Natural killer cell (primary cell): ENCODE measurements around the gene EIF2B4. TPM values are rescaled to one million over a fixed set of nuclear protein-coding genes. Genes with fewer than 3 reads are reported as not detected.
"Not testable (repeated sequence)": the region's sequence is repeated elsewhere in the genome, so short reads cannot be mapped to it uniquely, and the experiment has no call there.

ENCODE experiments used
- ATAC-seq, 3 donors: fragments of 150-1000 bp in 2 of 3; fragments of 200-7000 bp in 1 of 3; cut with Tn5 transposase; 1 replicate in 1 of 3; 2 replicates in 2 of 3; pipeline ENCODE4 v1.10.0; 2021; ENCODE audit warnings: mild to moderate bottlenecking in 2 of 3, moderate library complexity in 2 of 3
- DNase-seq, 2 donors: peaks; one replicate each; pipeline versions ENCODE4 v3.0.0 to v3.0.0-alpha.2; 2013 to 2021; ENCODE audit warnings: mixed read lengths in 1 of 2
- H3K27ac ChIP-seq: one replicate; pipeline ENCODE4 v1.5.1; 2013; ENCODE audit warnings: mild to moderate bottlenecking, low read length
- H3K27me3 ChIP-seq: one replicate; pipeline ENCODE4 v1.6.1; 2013; ENCODE audit warnings: low read length; ENCODE audit not compliant: control insufficient read depth, insufficient read depth
- H3K36me3 ChIP-seq: one replicate; pipeline ENCODE4 v1.6.1; 2013; ENCODE audit warnings: low read length; ENCODE audit not compliant: control insufficient read depth, insufficient read depth
- H3K4me1 ChIP-seq: one replicate; pipeline ENCODE4 v1.6.1; 2013; ENCODE audit warnings: low read length; ENCODE audit not compliant: control insufficient read depth, insufficient read depth
- H3K4me3 ChIP-seq: one replicate; pipeline ENCODE4 v1.5.1; 2013; ENCODE audit warnings: low read length
- H3K9me3 ChIP-seq: one replicate; pipeline ENCODE4 v1.6.1; 2013; ENCODE audit warnings: low read length; ENCODE audit not compliant: control insufficient read depth, insufficient read depth
- H3K27ac Mint-ChIP-seq, 2 donors: one replicate each; pipeline ENCODE4 v1.8.0; 2022; ENCODE audit warnings: mild to moderate bottlenecking in 2 of 2, mixed read lengths in 2 of 2, moderate library complexity in 1 of 2
- H3K27me3 Mint-ChIP-seq, 2 donors: one replicate each; pipeline ENCODE4 v1.8.0; 2022; ENCODE audit warnings: low read depth in 2 of 2, mixed read lengths in 2 of 2
- H3K36me3 Mint-ChIP-seq: one replicate; pipeline ENCODE4 v1.8.0; 2022; ENCODE audit warnings: mixed read lengths
- H3K4me1 Mint-ChIP-seq, 2 donors: one replicate each; pipeline ENCODE4 v1.8.0; 2022; ENCODE audit warnings: mixed read lengths in 2 of 2
- H3K4me3 Mint-ChIP-seq: one replicate; pipeline ENCODE4 v1.8.0; 2022; ENCODE audit warnings: mild to moderate bottlenecking, moderate library complexity, mixed read lengths
- H3K9me3 Mint-ChIP-seq, 2 donors: one replicate each; pipeline ENCODE4 v1.8.0; 2022; ENCODE audit warnings: mixed read lengths in 2 of 2
- WGBS: methylation state at CpG from one replicate; pipeline ENCODE4 v1.1.7; 2013; ENCODE audit warnings: missing lambda C conversion rate; ENCODE audit not compliant: insufficient coverage; 5-methylcytosine and 5-hydroxymethylcytosine counted together
- intact Hi-C: fragments of 100-400 bp; cut with micrococcal nuclease; formaldehyde crosslinking; loops from one replicate; pipeline ENCODE4 v1.14.2; 2022
- total RNA-seq, 4 donors: library from RNA; stranded (reverse); fragments of 120-200 nt in 1 of 4; gene quantifications; one replicate each; pipeline versions ENCODE4 v1.2.3 to v1.2.4, GENCODE V29; 2013 to 2022
- TF ChIP-seq, protein P1 (sequence below): fragments of 200-600 bp; IDR thresholded peaks from one replicate; pipeline ENCODE4 v1.8.0; 2022; ENCODE audit warnings: antibody characterized with exemption

EIF2B4 gene
- total RNA-seq, 3 donors from 2014 or later (not counting 1 experiment from before 2014, with no cell fraction given), result 35.0 to 44.5 (median 40.8) TPM

DNA sequence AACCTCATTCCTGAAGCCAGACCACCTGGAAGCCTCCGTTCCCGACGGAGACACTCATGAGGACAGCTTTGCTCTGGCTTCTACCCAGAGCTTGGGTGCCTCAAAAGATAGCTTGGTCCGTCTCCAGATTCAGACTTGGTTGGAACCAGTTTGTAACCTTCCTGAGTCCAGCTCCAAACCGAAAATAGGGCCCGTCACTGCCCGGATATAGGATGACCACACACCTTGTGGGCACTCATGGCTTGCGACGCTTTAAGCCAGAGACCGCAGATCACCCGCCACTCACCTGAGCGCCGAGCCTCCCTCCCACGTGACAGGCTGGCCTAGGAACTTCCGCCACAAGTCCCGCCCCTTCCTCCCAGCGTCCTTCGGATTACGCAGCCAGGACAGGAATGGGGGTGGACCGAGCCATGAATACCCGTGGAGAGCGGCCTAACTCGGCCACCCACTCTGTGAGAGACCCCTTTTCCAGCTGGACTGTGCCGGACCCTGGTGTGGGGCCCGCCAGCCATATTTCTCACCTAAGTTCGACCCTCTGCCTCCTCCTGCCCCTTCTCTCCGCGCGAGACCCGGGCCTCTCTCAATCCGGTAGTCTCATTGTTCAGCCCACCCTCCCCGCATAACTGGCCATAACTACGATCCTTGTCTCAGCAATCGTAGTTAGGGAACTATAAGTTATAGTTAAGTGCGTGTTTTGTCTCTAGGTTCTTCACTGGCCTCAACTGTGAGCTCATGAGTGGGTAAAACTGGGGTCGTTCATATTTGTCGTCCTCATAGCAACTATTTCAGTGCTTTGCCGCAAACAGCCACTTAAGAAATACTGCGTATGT, 47.2 kb downstream of the EIF2B4 start, which contains the start of gene MPV17:
MPV17 (minus strand) TSS at position 332 of the 830 bp plus-strand sequence. CDS start 580 bp downstream, outside the sequence.
- H3K4me3 ChIP-seq, result peak within 1 kb of the TSS; percentile 79
- TF ChIP-seq, protein P1, sequence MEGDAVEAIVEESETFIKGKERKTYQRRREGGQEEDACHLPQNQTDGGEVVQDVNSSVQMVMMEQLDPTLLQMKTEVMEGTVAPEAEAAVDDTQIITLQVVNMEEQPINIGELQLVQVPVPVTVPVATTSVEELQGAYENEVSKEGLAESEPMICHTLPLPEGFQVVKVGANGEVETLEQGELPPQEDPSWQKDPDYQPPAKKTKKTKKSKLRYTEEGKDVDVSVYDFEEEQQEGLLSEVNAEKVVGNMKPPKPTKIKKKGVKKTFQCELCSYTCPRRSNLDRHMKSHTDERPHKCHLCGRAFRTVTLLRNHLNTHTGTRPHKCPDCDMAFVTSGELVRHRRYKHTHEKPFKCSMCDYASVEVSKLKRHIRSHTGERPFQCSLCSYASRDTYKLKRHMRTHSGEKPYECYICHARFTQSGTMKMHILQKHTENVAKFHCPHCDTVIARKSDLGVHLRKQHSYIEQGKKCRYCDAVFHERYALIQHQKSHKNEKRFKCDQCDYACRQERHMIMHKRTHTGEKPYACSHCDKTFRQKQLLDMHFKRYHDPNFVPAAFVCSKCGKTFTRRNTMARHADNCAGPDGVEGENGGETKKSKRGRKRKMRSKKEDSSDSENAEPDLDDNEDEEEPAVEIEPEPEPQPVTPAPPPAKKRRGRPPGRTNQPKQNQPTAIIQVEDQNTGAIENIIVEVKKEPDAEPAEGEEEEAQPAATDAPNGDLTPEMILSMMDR, result no peak
- peak within 1 kb of the TSS; percentile 98 to 99 for H3K27ac Mint-ChIP-seq
- H3K9me3 Mint-ChIP-seq, result no peaks in the 10 kb centered on the region
- no peaks in the 10 kb centered on the region for H3K27me3 ChIP-seq
- peak within 1 kb of the TSS; percentile 88 for H3K27ac ChIP-seq
- no peaks in the 10 kb centered on the region for H3K27me3 Mint-ChIP-seq
- under 1% methylated on average over 38 of the region's 39 CpGs for WGBS
- H3K4me3 Mint-ChIP-seq, result peak within 1 kb of the TSS; percentile 99
- intact Hi-C loops, result loop anchor here (1.0 kb wide), 1 partner anchor 33 kb away; the partner anchor contains the start of gene GTF3C2
- peaks cover 18% of the 10 kb centered on the region for H3K4me1 ChIP-seq
- H3K36me3 ChIP-seq, result peaks cover 16% of the 10 kb centered on the region
- peaks cover 10% of the 10 kb centered on the region for H3K36me3 Mint-ChIP-seq
- DNase-seq (peak; percentile 79 to 93), ATAC-seq (peak; percentile 96 to 98 (median 96))
- no peaks in the 10 kb centered on the region for H3K9me3 ChIP-seq
- H3K4me1 Mint-ChIP-seq, result peaks cover 18 to 23% of the 10 kb centered on the region in 2 donors

DNA sequence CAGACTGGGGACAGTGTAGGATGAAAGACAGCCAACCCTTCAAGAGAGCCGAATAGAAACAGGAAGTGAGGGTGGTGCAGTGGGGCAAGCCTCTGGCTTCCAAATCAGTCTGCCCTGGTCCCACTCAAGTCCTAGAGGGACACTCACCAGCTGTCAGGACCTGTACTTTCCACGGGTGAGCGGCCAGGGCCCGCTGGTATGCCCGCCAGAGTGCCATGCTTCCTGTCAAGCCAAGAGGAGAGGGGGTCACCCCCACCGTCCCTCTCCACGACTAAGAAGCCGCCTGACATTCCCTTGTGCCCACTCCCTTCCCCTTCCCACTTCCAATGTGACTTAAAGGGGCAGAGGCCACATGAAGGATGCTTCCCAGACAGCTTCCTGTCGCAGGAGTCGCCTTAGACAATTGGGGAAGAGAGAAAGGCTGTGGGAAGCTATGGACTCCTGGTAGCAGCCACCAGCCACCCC, 47.8 kb downstream of the EIF2B4 start:
- TF ChIP-seq, protein P1, result no peak
- peaks cover 7% of the 10 kb centered on the region for H3K36me3 Mint-ChIP-seq
- 1% methylated on average over 10 of the region's 10 CpGs for WGBS

DNA sequence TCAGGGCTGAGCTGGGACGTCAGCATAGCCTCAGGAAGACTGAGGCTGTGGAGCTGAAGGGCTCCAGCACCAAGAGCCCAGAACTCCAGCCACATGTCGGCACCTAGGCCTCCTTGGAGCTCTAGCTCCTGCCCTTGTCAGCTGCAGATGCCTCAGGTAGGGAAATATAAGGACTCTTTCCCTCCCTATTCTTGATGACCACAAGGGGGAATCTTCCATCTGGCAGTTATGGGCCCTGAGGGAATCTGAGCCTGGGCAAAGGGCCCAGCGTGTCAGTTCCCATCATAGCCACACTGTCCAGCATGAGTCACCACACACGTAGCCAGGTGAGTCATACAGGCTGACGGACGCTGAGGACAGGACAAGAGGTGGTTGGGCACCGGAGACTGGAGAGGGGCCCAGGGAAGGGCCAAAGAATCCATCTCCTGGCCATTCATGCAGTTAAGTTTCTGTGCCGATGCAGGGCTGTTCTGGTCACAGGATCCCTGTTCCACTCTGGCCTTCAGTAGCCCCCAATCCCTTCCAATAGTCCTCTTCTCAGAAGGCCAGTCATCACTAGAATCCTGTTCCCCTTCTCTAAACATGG, 49.1 kb downstream of the EIF2B4 start:
- H3K9me3 Mint-ChIP-seq, result no peaks in the 10 kb centered on the region
- H3K27me3 Mint-ChIP-seq, result no peaks in the 10 kb centered on the region
- H3K36me3 ChIP-seq, result peaks cover 1% of the 10 kb centered on the region
- TF ChIP-seq, protein P1, result no peak
- H3K27ac ChIP-seq, result no peak overlapping the region
- DNase-seq (no peak), ATAC-seq (no peak)
- peaks cover 18% of the 10 kb centered on the region for H3K4me1 ChIP-seq
- 88% methylated on average over 8 of the region's 8 CpGs for WGBS
- peak overlapping the region; percentile 17 for H3K4me3 Mint-ChIP-seq
- intact Hi-C loops, result no loop called here
- H3K9me3 ChIP-seq, result no peaks in the 10 kb centered on the region
- peak overlapping the region; percentile 98 to 99 for H3K27ac Mint-ChIP-seq
- peaks cover 18 to 23% of the 10 kb centered on the region in 2 donors for H3K4me1 Mint-ChIP-seq
- H3K36me3 Mint-ChIP-seq, result no peaks in the 10 kb centered on the region
- H3K4me3 ChIP-seq, result no peak overlapping the region
- no peaks in the 10 kb centered on the region for H3K27me3 ChIP-seq

More for the DNA sequence above, 47.8 kb downstream of the EIF2B4 start:
- H3K4me3 Mint-ChIP-seq, result peak overlapping the region; percentile 99
- H3K4me1 Mint-ChIP-seq, result peaks cover 18 to 23% of the 10 kb centered on the region in 2 donors
- H3K4me1 ChIP-seq, result peaks cover 18% of the 10 kb centered on the region
- no peaks in the 10 kb centered on the region for H3K9me3 Mint-ChIP-seq
- H3K27me3 Mint-ChIP-seq, result no peaks in the 10 kb centered on the region
- peak overlapping the region; percentile 79 for H3K4me3 ChIP-seq
- H3K36me3 ChIP-seq, result peaks cover 13% of the 10 kb centered on the region
- H3K27me3 ChIP-seq, result no peaks in the 10 kb centered on the region
- DNase-seq, result peak in 1 of 2 donors; percentile 29
- H3K27ac ChIP-seq, result peak overlapping the region; percentile 88
- peak overlapping the region; percentile 98 to 99 for H3K27ac Mint-ChIP-seq
- no peaks in the 10 kb centered on the region for H3K9me3 ChIP-seq
- intact Hi-C loops, result no loop called here
- peak; percentile 17 to 22 (median 22) for ATAC-seq

DNA sequence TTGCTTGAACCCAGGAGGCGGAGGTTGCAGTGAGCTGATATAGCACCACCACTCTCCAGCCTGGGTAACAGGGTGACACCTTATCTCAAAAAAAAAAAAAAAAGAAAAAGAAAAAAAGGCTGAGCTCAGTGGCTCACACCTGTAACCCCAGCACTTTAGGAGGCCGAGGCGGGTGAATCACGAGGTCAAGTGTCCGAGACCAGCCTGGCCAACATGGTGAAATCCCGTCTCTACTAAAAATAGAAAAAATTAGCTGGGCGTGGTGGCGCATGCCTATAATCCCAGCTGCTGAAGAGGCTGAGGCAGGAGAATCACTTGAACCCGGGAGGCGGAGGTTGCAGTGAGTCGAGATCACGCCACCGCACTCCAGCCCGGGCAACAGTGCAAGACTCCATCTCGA, 50.3 kb downstream of the EIF2B4 start:
- H3K27ac ChIP-seq, H3K27ac Mint-ChIP-seq, H3K27me3 ChIP-seq, H3K36me3 Mint-ChIP-seq, H3K9me3 ChIP-seq, DNase-seq, intact Hi-C loops, H3K4me3 ChIP-seq, H3K36me3 ChIP-seq, ATAC-seq, H3K27me3 Mint-ChIP-seq, H3K9me3 Mint-ChIP-seq, H3K4me3 Mint-ChIP-seq: not testable (repeated sequence)
- peaks cover 18% of the 10 kb centered on the region for H3K4me1 ChIP-seq
- H3K4me1 Mint-ChIP-seq, result peaks cover 21 to 23% of the 10 kb centered on the region in 2 donors
- 98% methylated on average over 15 of the region's 15 CpGs for WGBS
